ENCODE results near the gene SLAIN2.

SLAIN2 gene

GRCh38 chr4:48360285-48361011, 19.1 kb downstream of the SLAIN2 start:
- no peak overlapping the region for H3K4me3 ChIP-seq (ENCODE audit: low read length)
- DNase-seq (ENCODE audit: low read depth, low spot score) = no peak

GRCh38 chr4:48361012-48361400, 19.7 kb downstream of the SLAIN2 start:
- DNase-seq (ENCODE audit: low read depth, low spot score) = no peak
- no peak overlapping the region for H3K4me3 ChIP-seq (ENCODE audit: low read length)

GRCh38 chr4:48366611-48367010, 25.3 kb downstream of the SLAIN2 start:
- DNase-seq (ENCODE audit: low read depth, low spot score) = no peak
- no peak overlapping the region for H3K4me3 ChIP-seq (ENCODE audit: low read length)

GRCh38 chr4:48367016-48367415, 25.7 kb downstream of the SLAIN2 start:
- H3K4me3 ChIP-seq (ENCODE audit: low read length) = no peak overlapping the region
- no peak for DNase-seq (ENCODE audit: low read depth, low spot score)

GRCh38 chr4:48368389-48368788, 27.1 kb downstream of the SLAIN2 start:
- no peak overlapping the region for H3K4me3 ChIP-seq (ENCODE audit: low read length)
- no peak for DNase-seq (ENCODE audit: low read depth, low spot score)

GRCh38 chr4:48369248-48369647, 27.9 kb downstream of the SLAIN2 start:
- DNase-seq (ENCODE audit: low read depth, low spot score) = no peak
- no peak overlapping the region for H3K4me3 ChIP-seq (ENCODE audit: low read length)

GRCh38 chr4:48369771-48370170, 28.4 kb downstream of the SLAIN2 start:
- DNase-seq (ENCODE audit: low read depth, low spot score) = no peak
- no peak overlapping the region for H3K4me3 ChIP-seq (ENCODE audit: low read length)

- no peak for DNase-seq (ENCODE audit: low read depth, low spot score)
- H3K4me3 ChIP-seq (ENCODE audit: low read length) = no peak overlapping the region
Observed at GRCh38 chr4:48370260-48371134, 29.2 kb downstream of the SLAIN2 start.

- no peak overlapping the region for H3K4me3 ChIP-seq (ENCODE audit: low read length)
- no peak for DNase-seq (ENCODE audit: low read depth, low spot score)
Observed at GRCh38 chr4:48372272-48372671, 30.9 kb downstream of the SLAIN2 start.

GRCh38 chr4:48375651-48376304, 34.4 kb downstream of the SLAIN2 start:
- no peak for DNase-seq (ENCODE audit: low read depth, low spot score)
- no peak overlapping the region for H3K4me3 ChIP-seq (ENCODE audit: low read length)

- no peak overlapping the region for H3K4me3 ChIP-seq (ENCODE audit: low read length)
- DNase-seq (ENCODE audit: low read depth, low spot score) = no peak
Observed at GRCh38 chr4:48379587-48380180, 38.4 kb downstream of the SLAIN2 start.

GRCh38 chr4:48380583-48381167, 39.3 kb downstream of the SLAIN2 start:
- DNase-seq (ENCODE audit: low read depth, low spot score) = no peak
- H3K4me3 ChIP-seq (ENCODE audit: low read length) = no peak overlapping the region

GRCh38 chr4:48388525-48389154, 47.3 kb downstream of the SLAIN2 start:
- DNase-seq (ENCODE audit: low read depth, low spot score) = no peak
- no peak overlapping the region for H3K4me3 ChIP-seq (ENCODE audit: low read length)

- DNase-seq (ENCODE audit: low read depth, low spot score) = no peak
- H3K4me3 ChIP-seq (ENCODE audit: low read length) = no peak overlapping the region
Observed at GRCh38 chr4:48396043-48396442, 54.7 kb downstream of the SLAIN2 start.

GRCh38 chr4:48400416-48400815, 59.1 kb downstream of the SLAIN2 start:
- H3K4me3 ChIP-seq (ENCODE audit: low read length) = no peak overlapping the region
- DNase-seq (ENCODE audit: low read depth, low spot score) = no peak

GRCh38 chr4:48403358-48403757, 62.0 kb downstream of the SLAIN2 start:
- no peak overlapping the region for H3K4me3 ChIP-seq (ENCODE audit: low read length)
- no peak for DNase-seq (ENCODE audit: low read depth, low spot score)

- no peak overlapping the region for H3K4me3 ChIP-seq (ENCODE audit: low read length)
- DNase-seq (ENCODE audit: low read depth, low spot score) = no peak
Observed at GRCh38 chr4:48403779-48404178, 62.5 kb downstream of the SLAIN2 start.

GRCh38 chr4:48405924-48406323, 64.6 kb downstream of the SLAIN2 start:
- DNase-seq (ENCODE audit: low read depth, low spot score) = no peak
- no peak overlapping the region for H3K4me3 ChIP-seq (ENCODE audit: low read length)

- no peak overlapping the region for H3K4me3 ChIP-seq (ENCODE audit: low read length)
- no peak for DNase-seq (ENCODE audit: low read depth, low spot score)
Observed at GRCh38 chr4:48409203-48409602, 67.9 kb downstream of the SLAIN2 start.

All from Jurkat, Clone E6-1 (cell line).